ENCODE data around the gene SLC39A9. TPM values are rescaled to one million over a fixed set of nuclear protein-coding genes. Genes with fewer than 3 reads are reported as not detected.
A peak's percentile ranks its signal among the peaks of the same experiment; 100 is the strongest.

Gene SLC39A9
- total and polyA plus RNA-seq, 2 donors (not counting 1 experiment from before 2014, with no cell fraction given) = 18.4 to 59.1 TPM

- ChIA-PET POLR2A (interaction anchor here (0.7 to 1.2 kb wide), 2 partner anchors 30 to 183 kb away, joined by 3 to 4 read pairs; partner anchors contain the start of genes ERH and SLC39A9), CTCF (interaction anchor here (0.7 to 1.0 kb wide), 2 partner anchors 31 to 136 kb away, joined by 3 to 6 read pairs; no protein-coding TSS in a partner anchor)
- peaks cover 18 to 30% of the 10 kb centered on the region in 2 experiments for H3K36me3 ChIP-seq (replicated peaks in 1 of 2; ENCODE audit: control extremely low read depth in 1 of 2, control insufficient read depth in 1 of 2, extremely low read depth in 1 of 2, insufficient read depth in 2 of 2, low read length in 1 of 2)
- peaks cover 29% of the 10 kb centered on the region for H3K79me2 ChIP-seq (ENCODE audit: control insufficient read depth, insufficient read depth, low read length)
- TF ChIP-seq EZH2 (IDR thresholded peaks at IDR 0.05; ENCODE audit: borderline replicate concordance, insufficient read depth, low read depth, low read length, poor library complexity, severe bottlenecking) = no peak
- TF ChIP-seq CTCF (IDR thresholded peaks at IDR 0.05) = no peak
- 48% methylated on average over 6 of the region's 6 CpGs for WGBS (ENCODE audit: insufficient coverage)
- ATAC-seq (ENCODE audit: low read depth) (peak; percentile 91), DNase-seq (peak; percentile 27)
- peaks cover 7 to 9% of the 10 kb centered on the region in 2 donors for H3K4me1 ChIP-seq (ENCODE audit: control insufficient read depth in 2 of 2, insufficient read depth in 2 of 2, low read length in 2 of 2)
- no peak overlapping the region for H2AFZ ChIP-seq (ENCODE audit: insufficient read depth, low read depth, low read length, poor library complexity, severe bottlenecking)
- Mint-ChIP-seq H3K4me1 (peaks cover 30% of the 10 kb centered on the region), H3K27ac (peak overlapping the region; percentile 90), H3K4me3 (peak overlapping the region; percentile 73), H3K27me3 (no peaks in the 10 kb centered on the region), H3K9me3 (ENCODE audit: insufficient read depth) (peaks cover 5% of the 10 kb centered on the region)
- H3K27me3 ChIP-seq (replicated peaks in 1 of 4; ENCODE audit: control extremely low read depth in 1 of 4, control insufficient read depth in 3 of 4, insufficient read depth in 4 of 4, low read length in 3 of 4) = no peaks in the 10 kb centered on the region
- no peak overlapping the region for H3K4me2 ChIP-seq (replicated peaks; ENCODE audit: low read depth, low read length, poor library complexity, severe bottlenecking)
- intact Hi-C loops (cut with micrococcal nuclease) = loop anchor here (2.0 kb wide), 1 partner anchor 30 kb away; the partner anchor contains the start of genes ERH and SLC39A9
- H3K9me3 ChIP-seq (ENCODE audit: control extremely low read depth in 1 of 3, control insufficient read depth in 2 of 3, insufficient read depth in 1 of 3, low read length in 2 of 3) = peaks cover 0 to 3% (median 2%) of the 10 kb centered on the region in 3 donors
- H3K27ac ChIP-seq (ENCODE audit: low read length in 2 of 2) = no peak overlapping the region
- no peak overlapping the region for H3K9ac ChIP-seq (ENCODE audit: low read length)
- no peak overlapping the region for H3K4me3 ChIP-seq (ENCODE audit: control extremely low read depth in 1 of 5, extremely low read depth in 1 of 5, insufficient read depth in 1 of 5, low read depth in 2 of 5, low read length in 4 of 5)
- H4K20me1 ChIP-seq (ENCODE audit: control insufficient read depth, insufficient read depth, low read length, poor library complexity, severe bottlenecking) = no peaks in the 10 kb centered on the region
These were observed 30.0 kb downstream of the SLC39A9 start for GRCh38 chr14:69428289-69428998.

- Histone ChIP-seq H3K79me2 (ENCODE audit: control insufficient read depth, insufficient read depth, low read length) (peaks cover 32% of the 10 kb centered on the region), H4K20me1 (ENCODE audit: control insufficient read depth, insufficient read depth, low read length, poor library complexity, severe bottlenecking) (no peaks in the 10 kb centered on the region), H3K27ac (ENCODE audit: low read length in 2 of 2) (no peak overlapping the region), H3K27me3 (replicated peaks in 1 of 4; ENCODE audit: control extremely low read depth in 1 of 4, control insufficient read depth in 3 of 4, insufficient read depth in 4 of 4, low read length in 3 of 4) (no peaks in the 10 kb centered on the region), H3K4me1 (ENCODE audit: control insufficient read depth in 2 of 2, insufficient read depth in 2 of 2, low read length in 2 of 2) (peaks cover 10 to 13% of the 10 kb centered on the region in 2 donors), H3K36me3 (replicated peaks in 1 of 2; ENCODE audit: control extremely low read depth in 1 of 2, control insufficient read depth in 1 of 2, extremely low read depth in 1 of 2, insufficient read depth in 2 of 2, low read length in 1 of 2) (peaks cover 13 to 20% of the 10 kb centered on the region in 2 experiments), H3K4me3 (ENCODE audit: control extremely low read depth in 1 of 5, extremely low read depth in 1 of 5, insufficient read depth in 1 of 5, low read depth in 2 of 5, low read length in 4 of 5) (no peak overlapping the region), H3K9me3 (ENCODE audit: control extremely low read depth in 1 of 3, control insufficient read depth in 2 of 3, insufficient read depth in 1 of 3, low read length in 2 of 3) (peaks cover 0 to 3% (median 2%) of the 10 kb centered on the region in 3 donors), H3K9ac (ENCODE audit: low read length) (no peak overlapping the region), H2AFZ (ENCODE audit: insufficient read depth, low read depth, low read length, poor library complexity, severe bottlenecking) (no peak overlapping the region), H3K4me2 (replicated peaks; ENCODE audit: low read depth, low read length, poor library complexity, severe bottlenecking) (no peak overlapping the region)
- H3K27me3 Mint-ChIP-seq = no peaks in the 10 kb centered on the region
- peaks cover 35% of the 10 kb centered on the region for H3K4me1 Mint-ChIP-seq
- ATAC-seq (ENCODE audit: low read depth) (no peak), DNase-seq (no peak)
- POLR2A ChIA-PET = interaction anchor here (1.2 kb wide), 1 partner anchor 31 kb away, joined by 4 read pairs; the partner anchor contains the start of genes ERH and SLC39A9
- CTCF ChIA-PET = no interaction called here
- TF ChIP-seq CTCF (IDR thresholded peaks at IDR 0.05) (no peak), EZH2 (IDR thresholded peaks at IDR 0.05; ENCODE audit: borderline replicate concordance, insufficient read depth, low read depth, low read length, poor library complexity, severe bottlenecking) (no peak)
- intact Hi-C loops (cut with micrococcal nuclease) = loop anchor here (2.0 kb wide), 1 partner anchor 31 kb away; the partner anchor contains the start of genes ERH and SLC39A9
- no peak overlapping the region for H3K4me3 Mint-ChIP-seq
- peaks cover 5% of the 10 kb centered on the region for H3K9me3 Mint-ChIP-seq (ENCODE audit: insufficient read depth)
- peak overlapping the region; percentile 77 for H3K27ac Mint-ChIP-seq
These were observed 31.2 kb downstream of the SLC39A9 start for GRCh38 chr14:69429643-69430042.

Measured in B cell (primary cell).